ENCODE data around the gene TINAG.

TINAG gene

GRCh38 chr6:54288474-54288873 is 19.8 kb upstream of the TINAG start:
- no peak for TF ChIP-seq GATA2 (IDR thresholded peaks at IDR 0.05; ENCODE audit: low read depth, low read length)
- no peak for TF ChIP-seq GATA3 (IDR thresholded peaks at IDR 0.05; ENCODE audit: low read depth, low read length)

GRCh38 chr6:54289426-54289825 is 18.8 kb upstream of the TINAG start:
- no peak for TF ChIP-seq GATA3 (IDR thresholded peaks at IDR 0.05; ENCODE audit: low read depth, low read length)
- TF ChIP-seq GATA2 (IDR thresholded peaks at IDR 0.05; ENCODE audit: low read depth, low read length) = no peak

- TF ChIP-seq GATA3 (IDR thresholded peaks at IDR 0.05; ENCODE audit: low read depth, low read length) (no peak), GATA2 (IDR thresholded peaks at IDR 0.05; ENCODE audit: low read depth, low read length) (no peak)
Measured at GRCh38 chr6:54291146-54291545, 17.1 kb upstream of the TINAG start.

GRCh38 chr6:54291738-54292137 is 16.5 kb upstream of the TINAG start:
- TF ChIP-seq GATA2 (IDR thresholded peaks at IDR 0.05; ENCODE audit: low read depth, low read length) (no peak), GATA3 (IDR thresholded peaks at IDR 0.05; ENCODE audit: low read depth, low read length) (no peak)

GRCh38 chr6:54294965-54295532 is 13.2 kb upstream of the TINAG start:
- no peak for TF ChIP-seq GATA2 (IDR thresholded peaks at IDR 0.05; ENCODE audit: low read depth, low read length)
- no peak for TF ChIP-seq GATA3 (IDR thresholded peaks at IDR 0.05; ENCODE audit: low read depth, low read length)

- TF ChIP-seq GATA3 (IDR thresholded peaks at IDR 0.05; ENCODE audit: low read depth, low read length) (no peak), GATA2 (IDR thresholded peaks at IDR 0.05; ENCODE audit: low read depth, low read length) (no peak)
Measured at GRCh38 chr6:54299542-54300269, 8.5 kb upstream of the TINAG start.

- TF ChIP-seq GATA3 (IDR thresholded peaks at IDR 0.05; ENCODE audit: low read depth, low read length) (no peak), GATA2 (IDR thresholded peaks at IDR 0.05; ENCODE audit: low read depth, low read length) (no peak)
Measured at GRCh38 chr6:54301770-54302169, 6.5 kb upstream of the TINAG start.

- no peak for TF ChIP-seq GATA3 (IDR thresholded peaks at IDR 0.05; ENCODE audit: low read depth, low read length)
- TF ChIP-seq GATA2 (IDR thresholded peaks at IDR 0.05; ENCODE audit: low read depth, low read length) = no peak
Measured at GRCh38 chr6:54307439-54307910, 766 bp upstream of the TINAG start.

GRCh38 chr6:54308986-54309315 is 710 bp downstream of the TINAG start:
- TF ChIP-seq GATA3 (IDR thresholded peaks at IDR 0.05; ENCODE audit: low read depth, low read length) = no peak
- TF ChIP-seq GATA2 (IDR thresholded peaks at IDR 0.05; ENCODE audit: low read depth, low read length) = no peak

GRCh38 chr6:54310377-54311152 is 2.3 kb downstream of the TINAG start:
- TF ChIP-seq GATA2 (IDR thresholded peaks at IDR 0.05; ENCODE audit: low read depth, low read length) (no peak), GATA3 (IDR thresholded peaks at IDR 0.05; ENCODE audit: low read depth, low read length) (no peak)

- TF ChIP-seq GATA2 (IDR thresholded peaks at IDR 0.05; ENCODE audit: low read depth, low read length) (no peak), GATA3 (IDR thresholded peaks at IDR 0.05; ENCODE audit: low read depth, low read length) (no peak)
Measured at GRCh38 chr6:54315656-54316055, 7.4 kb downstream of the TINAG start.

GRCh38 chr6:54320871-54321270 is 12.6 kb downstream of the TINAG start:
- TF ChIP-seq GATA3 (IDR thresholded peaks at IDR 0.05; ENCODE audit: low read depth, low read length) (no peak), GATA2 (IDR thresholded peaks at IDR 0.05; ENCODE audit: low read depth, low read length) (no peak)

GRCh38 chr6:54327631-54328030 is 19.4 kb downstream of the TINAG start:
- TF ChIP-seq GATA3 (IDR thresholded peaks at IDR 0.05; ENCODE audit: low read depth, low read length) = no peak
- no peak for TF ChIP-seq GATA2 (IDR thresholded peaks at IDR 0.05; ENCODE audit: low read depth, low read length)

- no peak for TF ChIP-seq GATA2 (IDR thresholded peaks at IDR 0.05; ENCODE audit: low read depth, low read length)
Measured at GRCh38 chr6:54335871-54336270, 27.6 kb downstream of the TINAG start.

GRCh38 chr6:54353975-54354374 is 45.7 kb downstream of the TINAG start:
- TF ChIP-seq GATA3 (IDR thresholded peaks at IDR 0.05; ENCODE audit: low read depth, low read length) = no peak
- no peak for TF ChIP-seq GATA2 (IDR thresholded peaks at IDR 0.05; ENCODE audit: low read depth, low read length)
